HG03108 (cell line): Measurements from ENCODE around the gene JAKMIP1.

Experiments
- ATAC-seq: cut with Tn5 transposase; IDR thresholded peaks from one replicate; pipeline ENCODE4 v1.9.1; 2021; ENCODE audit warnings: moderate library complexity; ENCODE audit not compliant: unreplicated experiment

JAKMIP1 gene

GRCh38 chr4:5976431-5976830 lies 223.9 kb downstream of the JAKMIP1 start:
- ATAC-seq, result no peak
